Right lobe of liver (tissue), 4 donors: ENCODE results near the gene GYG1.

ENCODE experiments used
- POLR2A ChIP-seq: fragments of 450-650 bp; IDR thresholded peaks from one replicate; pipeline ENCODE4 v1.6.1; 2017; ENCODE audit warnings: antibody characterized with exemption, mild to moderate bottlenecking
- TF ChIP-seq, protein P1 (sequence below), 4 donors: fragments of 200-600 bp in 3 of 4; fragments of 450-650 bp in 1 of 4; IDR thresholded peaks; one replicate each; pipeline versions ENCODE4 v1.5.1 to v1.8.0; 2016 to 2022; ENCODE audit warnings: antibody characterized with exemption in 4 of 4, mild to moderate bottlenecking in 2 of 4
- donor health status: DM: no; HTN: no; CAD: no.
- donor health status: DM: no; HTN: no; CAD: no.
- donor health status: DM: no; HTN: yes; CAD: no.

DNA sequence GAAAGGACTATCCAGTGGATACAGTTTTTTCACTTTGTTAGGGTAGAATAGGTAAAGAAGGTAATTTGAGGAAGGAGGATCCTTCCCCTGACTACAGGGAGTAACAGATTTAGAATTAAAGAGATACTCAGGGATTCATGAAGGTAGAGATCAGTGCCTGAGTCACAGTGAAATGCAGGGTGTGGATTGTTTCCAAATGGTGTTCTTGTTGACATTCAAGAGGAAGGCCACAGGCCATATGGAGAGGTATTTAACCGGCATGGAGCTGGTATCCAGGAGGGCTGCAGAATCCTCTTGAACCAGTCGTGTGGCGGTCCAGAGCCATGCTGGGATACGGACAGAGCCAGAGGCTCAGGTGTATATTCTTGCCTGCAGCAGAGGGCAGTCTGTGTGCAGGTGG is 28.2 kb downstream of the GYG1 start:
- TF ChIP-seq, protein P1, sequence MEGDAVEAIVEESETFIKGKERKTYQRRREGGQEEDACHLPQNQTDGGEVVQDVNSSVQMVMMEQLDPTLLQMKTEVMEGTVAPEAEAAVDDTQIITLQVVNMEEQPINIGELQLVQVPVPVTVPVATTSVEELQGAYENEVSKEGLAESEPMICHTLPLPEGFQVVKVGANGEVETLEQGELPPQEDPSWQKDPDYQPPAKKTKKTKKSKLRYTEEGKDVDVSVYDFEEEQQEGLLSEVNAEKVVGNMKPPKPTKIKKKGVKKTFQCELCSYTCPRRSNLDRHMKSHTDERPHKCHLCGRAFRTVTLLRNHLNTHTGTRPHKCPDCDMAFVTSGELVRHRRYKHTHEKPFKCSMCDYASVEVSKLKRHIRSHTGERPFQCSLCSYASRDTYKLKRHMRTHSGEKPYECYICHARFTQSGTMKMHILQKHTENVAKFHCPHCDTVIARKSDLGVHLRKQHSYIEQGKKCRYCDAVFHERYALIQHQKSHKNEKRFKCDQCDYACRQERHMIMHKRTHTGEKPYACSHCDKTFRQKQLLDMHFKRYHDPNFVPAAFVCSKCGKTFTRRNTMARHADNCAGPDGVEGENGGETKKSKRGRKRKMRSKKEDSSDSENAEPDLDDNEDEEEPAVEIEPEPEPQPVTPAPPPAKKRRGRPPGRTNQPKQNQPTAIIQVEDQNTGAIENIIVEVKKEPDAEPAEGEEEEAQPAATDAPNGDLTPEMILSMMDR (IDR thresholded peaks at IDR 0.05) = no peak
- no peak for TF ChIP-seq POLR2A
